ENCODE measurements around the gene TMEM232.

DNA sequence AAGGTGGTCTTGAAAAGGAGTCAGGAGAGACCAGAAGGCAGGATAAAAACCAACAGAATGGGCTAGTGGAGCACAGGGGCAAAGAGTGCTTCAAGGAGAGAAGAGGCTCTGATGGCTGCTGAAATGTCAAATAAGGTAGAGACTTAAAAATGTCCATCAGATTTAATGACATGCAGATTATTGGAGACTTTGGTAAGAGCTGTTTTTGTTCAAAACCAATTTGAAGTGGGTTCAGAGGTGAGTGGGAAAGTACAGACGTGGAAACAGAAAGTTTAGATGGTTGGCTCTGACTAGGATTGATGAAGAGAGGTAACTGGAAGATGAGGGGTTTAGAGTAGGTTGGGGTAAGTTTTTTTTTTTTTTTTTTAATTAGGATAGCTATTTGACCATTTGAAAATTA is 26.5 kb upstream of the TMEM232 start:
- TF ChIP-seq POLR2A (IDR thresholded peaks at IDR 0.05; ENCODE audit: low read length) (no peak), GATA1 (IDR thresholded peaks at IDR 0.05; ENCODE audit: low read depth, low read length) (no peak)

Measured in erythroblast (primary cell).